Measurements from ENCODE around the gene RBCK1.

- TF ChIP-seq EZH2 (IDR thresholded peaks at IDR 0.05; ENCODE audit: low read length, unreplicated experiment) = no peak
- TF ChIP-seq, protein P1, sequence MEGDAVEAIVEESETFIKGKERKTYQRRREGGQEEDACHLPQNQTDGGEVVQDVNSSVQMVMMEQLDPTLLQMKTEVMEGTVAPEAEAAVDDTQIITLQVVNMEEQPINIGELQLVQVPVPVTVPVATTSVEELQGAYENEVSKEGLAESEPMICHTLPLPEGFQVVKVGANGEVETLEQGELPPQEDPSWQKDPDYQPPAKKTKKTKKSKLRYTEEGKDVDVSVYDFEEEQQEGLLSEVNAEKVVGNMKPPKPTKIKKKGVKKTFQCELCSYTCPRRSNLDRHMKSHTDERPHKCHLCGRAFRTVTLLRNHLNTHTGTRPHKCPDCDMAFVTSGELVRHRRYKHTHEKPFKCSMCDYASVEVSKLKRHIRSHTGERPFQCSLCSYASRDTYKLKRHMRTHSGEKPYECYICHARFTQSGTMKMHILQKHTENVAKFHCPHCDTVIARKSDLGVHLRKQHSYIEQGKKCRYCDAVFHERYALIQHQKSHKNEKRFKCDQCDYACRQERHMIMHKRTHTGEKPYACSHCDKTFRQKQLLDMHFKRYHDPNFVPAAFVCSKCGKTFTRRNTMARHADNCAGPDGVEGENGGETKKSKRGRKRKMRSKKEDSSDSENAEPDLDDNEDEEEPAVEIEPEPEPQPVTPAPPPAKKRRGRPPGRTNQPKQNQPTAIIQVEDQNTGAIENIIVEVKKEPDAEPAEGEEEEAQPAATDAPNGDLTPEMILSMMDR (conservative IDR thresholded peaks at IDR 0.05; ENCODE audit: low read depth, low read length) = no peak
- TF ChIP-seq EZH2phosphoT487 (IDR thresholded peaks at IDR 0.05; ENCODE audit: borderline replicate concordance, low read length) = no peak
Measured at GRCh38 chr20:469746-470490, 61.8 kb downstream of the RBCK1 start.
